Bone marrow (tissue), 2 donors: ENCODE results near the gene DGKH.
"Not testable (repeated sequence)": the region's sequence is repeated elsewhere in the genome, so short reads cannot be mapped to it uniquely, and the experiment has no call there.

ENCODE experiments used
- DNase-seq, 2 donors: peaks; one replicate each; lab custom pipeline; 2025; lab: John Stamatoyannopoulos, UW

DGKH gene

DNA sequence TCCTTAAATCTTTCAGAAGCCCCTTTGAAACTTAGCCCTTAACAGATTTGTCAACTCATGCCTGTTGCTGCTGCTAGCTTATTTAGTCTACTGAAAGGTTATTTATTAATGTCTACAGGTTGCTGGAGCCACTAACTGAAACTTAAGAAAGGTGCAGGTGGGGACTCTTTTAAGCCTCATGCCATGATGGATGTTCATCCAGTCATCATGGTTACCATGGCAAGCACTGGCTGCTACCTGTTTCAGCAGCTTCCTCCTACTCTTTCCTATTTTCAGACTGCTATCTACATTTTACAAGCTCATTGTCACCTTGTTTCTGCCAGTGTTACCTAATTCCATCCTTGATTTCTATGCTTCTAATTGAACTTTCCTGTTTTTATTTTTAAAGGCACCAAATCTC lies 27.1 kb downstream of the DGKH start:
- no peak for DNase-seq

DNA sequence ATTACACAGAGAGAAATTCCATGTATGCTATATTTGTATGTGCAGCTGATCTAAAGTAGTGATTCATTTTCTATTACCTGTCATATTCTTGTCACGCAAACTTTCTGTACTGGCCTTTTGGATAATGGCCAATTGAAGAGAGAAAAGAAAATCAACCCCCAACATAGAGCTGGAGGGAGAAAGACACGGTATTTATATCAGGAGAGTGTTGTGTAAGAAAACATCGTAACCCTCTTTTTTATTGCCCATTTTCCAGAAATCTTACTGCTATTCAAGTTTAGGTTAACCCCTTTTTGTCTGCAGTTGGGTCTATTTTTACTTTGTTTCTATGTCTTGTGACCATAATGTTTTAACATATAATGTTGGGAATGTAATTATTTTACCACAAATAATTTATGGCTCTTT lies 27.9 kb downstream of the DGKH start:
- DNase-seq = no peak

DNA sequence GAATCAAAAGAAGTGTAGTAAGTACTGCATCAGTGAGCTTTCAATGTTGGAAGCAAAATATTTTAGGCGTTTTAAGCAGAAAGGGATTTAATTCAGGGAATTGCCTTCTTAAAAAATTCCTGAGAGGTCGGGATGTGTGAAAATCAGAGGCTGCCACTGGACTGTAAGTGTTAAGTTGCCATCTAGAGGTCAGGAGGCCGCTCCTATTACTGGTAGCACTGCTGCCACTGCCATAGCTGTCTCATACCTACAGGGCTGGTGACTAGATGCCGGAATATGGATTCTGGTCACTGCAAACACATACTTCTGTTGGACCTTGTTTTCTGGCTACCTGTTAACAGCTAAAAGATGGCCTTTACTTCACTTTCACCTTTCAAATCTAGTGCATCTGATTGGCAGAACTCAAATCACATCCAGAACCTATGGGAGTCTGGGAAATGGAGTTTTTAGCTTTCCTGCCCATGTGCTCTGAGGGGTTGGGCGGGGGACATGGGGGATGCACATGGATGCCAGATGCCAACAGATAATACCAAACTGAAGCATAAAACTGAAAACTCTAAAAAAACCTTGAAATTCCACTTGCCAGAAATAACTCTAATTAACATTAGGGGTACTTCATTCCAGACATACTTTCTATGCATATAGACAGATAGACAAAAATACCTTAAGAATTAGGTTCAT lies 29.8 kb downstream of the DGKH start:
- DNase-seq = no peak

DNA sequence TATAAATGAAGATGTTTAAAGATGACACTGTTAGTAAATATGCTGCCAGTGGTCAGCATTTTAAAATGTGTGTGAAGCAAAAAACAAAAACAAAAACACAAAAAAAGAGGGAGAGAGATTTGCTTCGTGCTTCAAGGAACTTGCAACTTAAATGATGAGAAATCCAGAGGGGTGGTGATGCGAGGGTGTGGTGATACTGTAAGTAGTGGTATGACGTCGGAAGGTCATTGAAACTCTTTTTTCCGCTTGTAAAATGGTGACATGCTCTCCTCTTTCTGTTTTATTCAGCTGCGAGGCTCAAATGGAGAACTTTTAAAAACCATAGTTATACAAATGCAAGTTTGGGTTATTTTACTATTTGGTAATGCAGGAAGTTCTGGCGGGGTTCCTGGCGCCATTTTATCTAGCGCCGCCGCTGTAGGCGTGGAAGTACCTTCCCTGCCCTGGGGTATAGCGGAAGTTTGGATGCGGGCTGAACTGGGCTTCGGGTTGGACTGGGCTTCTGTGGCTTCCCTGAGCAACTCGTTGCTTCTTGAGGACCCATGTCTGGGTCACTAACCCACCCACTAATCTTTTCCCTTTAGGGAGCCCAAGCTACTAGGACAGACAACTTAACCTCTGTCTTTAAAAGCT lies 34.8 kb downstream of the DGKH start:
- DNase-seq = no peak

DNA sequence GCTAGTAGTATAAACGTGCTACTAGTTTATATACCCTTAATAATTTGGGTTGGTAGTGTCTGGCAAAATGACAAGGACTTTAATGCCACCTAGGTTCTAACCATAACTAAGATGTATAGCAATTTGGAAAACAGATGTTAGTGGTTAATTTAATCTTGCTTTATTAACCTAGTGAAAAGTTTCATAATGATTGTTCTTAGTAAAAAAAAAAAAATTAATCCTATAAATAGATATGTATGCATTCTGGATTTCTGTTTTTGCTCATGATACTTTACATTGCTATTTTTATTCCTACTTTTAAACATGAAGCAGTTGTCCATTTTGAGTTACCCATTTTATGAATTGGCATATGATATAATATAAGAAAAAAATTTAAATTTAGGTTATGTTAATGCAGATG lies 36.3 kb downstream of the DGKH start:
- no peak for DNase-seq

DNA sequence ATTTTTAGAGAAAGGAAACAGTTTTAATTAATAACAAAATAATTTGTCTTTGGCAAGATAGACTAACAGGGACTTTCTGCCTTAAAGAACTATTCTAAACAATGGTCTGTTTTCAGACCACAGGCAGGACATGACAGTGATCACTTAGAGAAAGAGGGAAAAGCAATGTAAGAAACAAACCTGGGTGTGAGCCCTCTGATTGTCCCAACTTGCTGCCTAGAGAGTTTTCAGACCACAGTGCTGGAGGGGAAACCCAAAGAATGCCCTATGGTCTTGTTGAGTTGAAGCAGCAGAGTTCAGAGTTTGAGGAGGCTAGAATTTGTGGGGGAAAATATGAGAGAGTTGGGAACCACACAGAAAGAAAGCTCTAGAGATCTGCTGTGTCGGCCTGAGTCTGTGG lies 38.1 kb downstream of the DGKH start:
- no peak for DNase-seq

DNA sequence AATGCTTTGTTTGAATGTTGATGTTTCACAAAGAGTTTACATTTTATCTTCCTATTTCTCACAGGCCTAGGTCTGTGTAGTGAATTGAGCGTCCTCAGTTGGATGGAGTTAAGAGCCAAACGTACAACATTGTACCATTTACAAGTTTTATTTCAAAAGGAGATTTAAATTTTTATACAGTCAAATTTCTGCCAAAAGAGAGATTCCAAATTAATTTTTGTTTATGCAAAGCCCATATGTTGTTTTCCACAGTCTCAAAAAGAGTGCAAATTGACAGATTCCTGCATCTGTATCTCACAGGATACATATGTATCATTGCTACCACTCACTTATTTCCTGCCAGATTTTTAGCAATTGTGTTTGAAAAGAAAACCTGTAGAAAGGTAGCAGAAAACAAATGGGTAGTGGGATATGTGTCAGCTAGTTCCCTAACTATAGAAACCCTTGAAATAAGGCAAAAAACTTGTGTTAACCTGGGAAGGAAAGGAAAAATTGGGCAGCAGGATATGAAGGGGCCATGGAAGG lies 46.1 kb downstream of the DGKH start:
- no peak for DNase-seq

DNA sequence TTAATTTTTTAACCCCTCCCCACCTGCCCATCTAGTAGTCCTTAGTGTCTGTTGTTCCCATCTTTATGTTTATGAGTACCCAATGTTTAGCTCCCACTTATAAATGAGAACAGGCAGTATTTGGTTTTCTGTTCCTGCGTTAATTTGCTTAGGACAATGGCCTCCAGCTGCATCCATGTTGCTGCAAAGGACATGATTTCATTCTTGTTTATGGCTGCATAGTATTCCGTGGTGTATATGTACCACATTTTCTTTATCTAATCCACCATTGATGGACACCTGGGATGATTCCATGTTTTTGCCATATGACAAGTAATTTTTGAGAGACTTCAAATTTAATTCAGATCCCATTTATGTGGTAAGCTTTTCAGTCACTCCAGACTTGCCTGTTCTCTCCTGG lies 47.8 kb downstream of the DGKH start:
- not testable (repeated sequence) for DNase-seq

DNA sequence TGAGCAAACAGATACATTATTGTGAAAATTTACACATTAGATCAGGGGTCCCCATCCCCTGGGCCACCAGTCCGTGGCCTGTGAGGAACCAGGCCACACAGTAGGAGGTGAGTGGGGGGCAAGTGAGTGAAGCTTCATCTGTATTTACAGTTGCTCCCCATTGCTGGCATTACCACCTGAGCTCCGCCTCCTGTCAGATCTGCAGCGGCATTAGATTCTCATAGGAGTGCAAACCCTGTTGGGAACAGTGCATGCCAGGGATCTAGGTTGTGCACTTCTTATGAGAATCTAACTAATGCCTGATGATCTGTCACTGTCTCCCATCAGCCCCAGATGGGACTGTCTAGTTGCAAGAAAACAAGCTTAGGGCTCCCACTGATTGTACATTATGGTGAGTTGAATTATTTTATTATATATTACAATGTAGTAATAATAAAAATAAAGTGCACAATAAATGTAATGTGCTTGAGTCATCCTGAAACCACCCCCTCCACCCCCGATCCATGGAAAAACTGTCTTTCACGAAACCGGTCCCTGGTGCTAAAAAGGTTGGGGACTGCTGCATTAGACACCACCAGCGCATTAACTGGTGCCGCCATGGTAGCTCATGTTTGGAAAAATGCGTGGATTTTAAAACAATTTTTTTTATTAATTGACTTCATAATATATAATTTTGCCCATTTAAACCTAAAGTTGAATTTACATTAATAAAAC lies 51.7 kb downstream of the DGKH start:
- DNase-seq = no peak

DNA sequence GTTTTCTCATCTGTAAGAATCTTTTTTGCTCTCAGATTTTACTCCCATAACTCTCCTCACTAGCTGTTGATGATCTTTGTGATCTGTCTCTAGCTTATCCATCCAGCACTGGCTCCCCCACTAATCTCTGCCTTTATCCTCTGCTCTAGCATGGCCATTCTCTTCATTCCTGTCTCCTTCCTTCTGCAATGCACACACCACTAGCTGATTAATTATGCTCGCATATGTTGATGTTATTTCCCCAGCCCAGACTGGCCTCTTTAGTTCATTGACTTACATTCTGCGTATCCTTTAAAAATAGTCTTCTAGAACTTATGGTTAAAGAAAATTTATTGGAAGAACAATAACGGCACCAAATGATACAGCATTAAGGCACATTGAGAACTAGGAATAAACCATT lies 52.5 kb downstream of the DGKH start:
- DNase-seq = no peak

DNA sequence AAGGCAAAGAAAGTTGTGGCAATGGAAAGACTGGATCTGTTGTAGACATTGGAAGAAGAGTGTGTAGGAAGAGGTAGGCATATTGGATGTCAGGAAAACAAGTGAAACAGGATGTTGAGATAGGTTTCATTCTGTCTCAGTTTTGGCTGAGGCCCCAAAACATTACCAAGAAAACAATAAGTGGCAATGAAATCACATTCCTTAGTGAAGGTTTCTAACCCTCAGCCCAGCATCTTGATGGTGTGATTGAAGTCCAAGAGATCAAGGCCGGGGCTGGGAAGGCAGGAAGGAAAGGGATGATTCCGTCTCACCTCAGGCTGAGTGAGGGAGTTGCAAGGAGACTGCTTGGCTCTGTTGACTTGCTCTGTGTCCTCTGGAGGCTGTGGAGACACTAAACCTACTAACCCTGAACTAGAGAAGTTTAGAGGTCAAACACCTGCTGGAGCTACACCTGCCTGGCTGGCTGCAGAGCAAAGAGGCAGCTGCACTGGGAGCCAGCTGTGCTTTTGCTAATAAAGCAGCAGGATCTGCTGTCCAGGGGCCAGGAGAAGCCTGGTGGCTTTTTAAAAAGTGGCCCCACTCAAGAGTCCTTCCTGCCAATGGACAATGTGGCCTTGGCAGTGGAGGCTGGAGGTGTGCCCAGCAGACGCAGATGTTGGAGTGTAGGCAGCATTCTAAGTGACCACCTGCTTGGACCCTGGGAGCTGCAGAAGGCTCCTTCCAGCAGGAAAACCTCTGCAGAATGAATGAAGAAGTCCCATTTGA lies 53.6 kb downstream of the DGKH start:
- DNase-seq = no peak

DNA sequence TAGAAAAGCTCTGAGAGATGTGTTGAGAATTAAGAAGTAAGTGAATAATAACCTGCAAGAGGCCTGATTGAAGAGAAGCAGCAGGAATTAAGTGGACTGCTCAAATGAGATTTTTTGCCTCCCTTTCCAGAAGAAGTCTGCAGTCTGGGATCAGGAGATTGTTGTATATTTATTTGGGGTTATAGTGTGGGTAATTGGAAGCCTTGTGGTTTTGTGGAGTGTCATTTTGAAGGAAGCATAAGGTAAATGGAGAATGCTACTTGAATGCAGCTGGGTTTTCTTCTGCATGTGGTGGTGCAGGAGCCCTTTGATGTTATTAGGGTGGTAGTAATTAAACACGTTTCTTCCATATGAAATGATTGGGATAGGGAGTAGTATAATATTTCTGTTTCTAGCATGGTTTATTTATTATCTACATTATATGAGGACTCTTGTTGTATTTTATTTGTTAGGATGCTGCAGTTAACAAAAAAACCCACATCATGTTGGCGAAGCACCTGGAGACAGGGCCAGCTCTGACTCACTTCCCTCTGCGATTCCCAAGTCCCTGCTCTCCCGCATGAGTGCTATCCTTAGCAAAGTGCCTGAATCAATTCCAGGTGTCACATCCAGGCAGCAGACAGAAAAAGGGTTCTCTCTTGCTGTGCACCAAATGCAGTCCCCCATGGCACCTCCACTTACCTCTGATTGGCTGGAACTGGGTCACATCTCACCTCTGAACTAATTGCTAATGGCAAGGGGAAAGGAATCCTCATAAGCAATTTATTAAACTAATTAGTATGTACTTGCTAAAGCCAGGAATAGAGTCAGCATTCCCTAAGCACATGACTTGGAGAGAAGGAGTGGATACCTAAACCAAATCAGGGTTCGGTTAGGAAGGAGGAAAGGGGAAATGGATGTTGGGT lies 54.8 kb downstream of the DGKH start:
- DNase-seq = no peak

DNA sequence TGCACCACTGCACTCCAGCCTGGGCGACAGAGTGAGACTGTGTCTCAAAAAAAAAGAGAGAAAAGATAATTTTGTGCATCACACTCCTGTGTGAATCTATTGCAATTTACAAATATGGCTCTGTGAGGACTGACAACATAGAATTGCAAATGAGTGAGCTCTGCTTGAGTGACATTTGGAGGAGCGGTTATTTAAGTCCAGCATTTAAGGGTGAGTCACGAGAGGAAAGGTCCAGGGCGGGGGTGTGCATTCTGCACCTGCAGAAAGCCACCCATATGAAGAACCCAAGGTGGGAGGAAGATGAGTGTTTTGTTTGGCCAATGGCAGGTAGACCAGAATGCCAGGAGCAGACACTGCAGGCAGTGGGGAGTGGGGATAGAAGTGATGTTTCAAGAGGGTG lies 58.5 kb downstream of the DGKH start:
- DNase-seq = no peak

DNA sequence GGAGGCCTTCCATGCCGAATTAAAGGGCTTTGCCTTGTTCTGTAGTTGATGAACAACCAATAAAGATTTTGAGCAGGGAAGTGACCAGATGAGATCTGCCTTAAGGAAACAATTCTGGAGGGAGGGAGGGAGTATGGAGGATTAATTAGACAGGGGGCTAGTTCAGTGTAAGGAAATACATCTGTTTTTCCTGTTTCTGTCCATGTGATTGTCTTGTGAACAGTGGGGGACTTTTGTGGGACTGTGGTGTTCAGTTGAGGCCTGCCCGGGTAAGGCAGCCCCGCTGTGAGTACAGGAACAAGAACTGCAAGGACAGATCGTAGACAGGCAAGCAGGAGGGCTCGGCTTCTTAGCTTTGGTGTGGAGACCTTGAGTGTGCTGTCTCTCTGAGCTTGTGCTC lies 59.0 kb downstream of the DGKH start:
- DNase-seq = no peak

DNA sequence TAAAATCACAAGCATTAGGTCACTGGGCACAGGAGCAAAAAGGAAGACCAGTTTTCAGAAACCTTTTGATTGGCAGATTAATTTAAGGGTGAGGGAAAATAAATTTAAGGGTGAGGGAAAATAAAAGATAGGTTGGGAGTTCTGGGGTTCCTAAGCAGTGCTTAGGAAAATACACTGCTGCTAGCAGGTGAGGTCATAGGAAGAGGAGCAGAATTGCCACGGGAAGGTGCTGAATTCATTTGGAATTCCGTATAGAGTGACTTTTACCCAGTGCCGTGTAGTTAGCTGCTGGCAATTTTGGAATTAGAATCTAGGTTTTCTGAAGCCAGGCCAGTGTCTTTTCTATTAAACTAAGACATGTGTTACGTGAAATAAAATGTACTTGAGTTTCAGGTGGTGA lies 59.8 kb downstream of the DGKH start:
- no peak for DNase-seq

DNA sequence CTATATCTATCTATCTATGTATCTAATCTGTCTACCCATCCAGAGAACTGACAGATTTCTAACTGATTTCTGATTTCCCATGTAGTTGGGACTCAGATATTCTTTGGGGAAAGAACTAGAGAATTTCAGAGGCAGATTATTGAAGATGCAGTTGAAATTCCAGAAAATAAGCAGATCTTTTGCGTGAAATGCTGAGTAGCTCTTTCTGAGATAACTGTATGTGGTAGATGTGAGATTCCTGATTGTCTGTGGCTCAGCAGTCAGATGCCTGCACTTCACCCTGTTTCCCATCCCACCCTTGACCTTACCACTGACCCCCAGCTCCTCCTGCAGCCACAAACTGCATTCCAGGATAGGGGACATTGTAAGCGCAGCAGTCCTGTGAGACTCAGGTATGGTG lies 61.5 kb downstream of the DGKH start:
- DNase-seq = no peak

DNA sequence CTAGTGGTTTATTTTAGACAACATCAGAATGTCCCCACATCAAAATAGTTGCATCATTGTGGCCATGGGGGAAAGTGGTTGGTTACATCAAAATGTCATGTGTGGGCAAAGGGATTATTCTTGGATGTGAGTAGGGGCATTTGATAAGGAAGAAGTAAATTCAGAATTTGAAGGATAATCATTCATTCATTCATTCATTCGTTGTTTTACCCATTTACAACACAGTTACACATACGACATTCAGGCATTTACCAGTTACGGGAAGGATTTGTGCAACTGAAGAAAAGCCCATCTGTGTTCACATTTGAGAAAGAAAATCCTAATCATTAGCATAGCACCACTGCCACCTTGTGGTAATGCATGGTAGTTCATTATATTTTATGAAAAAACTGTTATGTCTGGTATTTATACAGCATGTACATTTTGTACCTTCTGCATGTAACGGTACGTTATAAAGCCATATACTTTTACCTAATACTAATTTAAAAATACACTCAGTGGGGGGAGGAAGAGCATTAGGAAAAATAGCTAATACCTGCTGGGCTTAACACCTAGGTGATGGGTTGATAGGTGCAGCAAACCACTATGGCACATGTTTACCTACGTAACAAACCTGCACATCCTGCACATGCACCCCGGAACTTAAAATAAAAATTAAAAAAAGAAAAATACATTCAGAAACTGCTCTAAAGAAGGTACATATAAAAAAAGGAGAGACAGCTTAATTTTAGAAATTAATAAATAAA lies 62.1 kb downstream of the DGKH start:
- DNase-seq = peak in 1 of 2 donors; percentile 74

DNA sequence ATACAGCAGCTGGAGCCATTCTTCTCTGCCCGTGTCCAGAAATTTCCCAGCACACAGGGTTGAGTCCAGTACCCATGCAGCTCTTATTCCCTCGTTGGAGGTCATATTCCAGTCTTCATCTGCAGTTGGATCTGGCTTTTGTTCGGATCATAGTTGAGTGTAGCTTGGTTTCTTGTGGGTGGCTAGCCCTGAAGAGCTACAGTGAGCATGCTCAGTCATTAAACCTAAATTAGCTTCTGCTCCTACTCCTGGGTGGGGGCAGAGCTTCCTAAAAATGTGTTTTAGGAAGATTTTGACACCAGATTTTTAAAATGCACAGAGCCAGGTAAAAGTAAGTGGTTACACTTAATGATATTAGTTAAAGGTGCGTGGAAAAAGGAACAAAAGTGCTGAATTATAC lies 64.4 kb downstream of the DGKH start:
- DNase-seq = no peak

DNA sequence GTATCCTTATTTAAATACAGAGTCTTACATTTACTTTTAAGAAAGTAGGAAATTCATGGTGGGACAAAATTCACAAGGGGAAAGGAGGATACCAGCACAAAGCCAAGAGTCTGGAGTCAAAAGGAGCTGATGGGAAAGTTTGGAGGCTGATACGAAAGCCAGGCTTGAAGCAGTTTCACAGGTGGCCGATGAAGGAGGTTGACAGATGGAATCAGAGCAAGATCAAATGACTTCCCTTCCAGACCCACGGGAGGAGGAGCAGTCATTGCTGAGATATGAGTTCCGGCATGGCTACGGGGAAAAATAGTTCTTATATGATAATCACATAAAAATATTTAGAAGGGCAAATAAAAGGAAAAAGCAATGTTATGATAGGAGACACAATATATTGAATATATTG lies 65.0 kb downstream of the DGKH start:
- DNase-seq = no peak

DNA sequence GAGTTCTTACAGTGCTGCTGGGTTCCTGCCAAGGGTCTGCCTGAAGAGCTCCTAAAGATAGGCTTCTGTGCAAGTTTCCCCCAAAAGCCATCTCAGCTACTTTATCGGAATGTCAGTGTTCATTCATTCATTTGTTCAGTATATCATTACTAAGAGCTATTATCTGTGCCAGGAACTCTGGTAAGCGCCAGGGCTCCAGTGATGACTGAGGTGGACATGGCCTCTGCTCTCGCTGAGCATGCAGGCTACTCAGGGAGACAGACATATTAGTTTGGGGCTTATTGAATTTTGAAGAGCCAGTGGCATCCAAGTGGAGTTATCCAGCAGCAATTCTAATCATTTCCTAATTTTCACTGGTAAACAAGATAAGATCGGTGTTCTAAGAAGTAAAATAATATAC lies 65.8 kb downstream of the DGKH start:
- DNase-seq = no peak

DNA sequence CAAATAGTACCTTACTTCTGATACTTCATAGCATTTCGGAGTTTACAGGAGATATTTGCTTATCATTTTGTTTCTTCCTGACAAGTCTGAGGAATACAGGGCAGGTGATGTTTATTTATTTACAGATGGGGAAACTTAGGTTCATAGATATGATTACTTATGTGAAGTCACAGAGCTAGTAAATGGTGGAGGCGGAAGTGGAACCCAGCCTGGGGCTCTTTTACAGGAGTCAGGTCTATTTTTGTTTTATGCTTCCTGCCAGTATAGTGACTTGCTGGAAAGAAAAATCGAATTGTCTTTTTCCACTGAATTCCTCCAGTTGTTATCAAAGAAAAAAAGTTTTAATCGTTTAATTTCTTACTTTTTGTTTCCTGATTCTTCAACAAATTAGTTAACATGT lies 66.5 kb downstream of the DGKH start:
- no peak for DNase-seq
